ES-I3 (cell line): ENCODE measurements around the gene ACBD4.

Experiments used
- H3K36me3 ChIP-seq: 2 replicates; pipeline ENCODE4 v1.6.1; 2013; ENCODE audit warnings: mild to moderate bottlenecking, low read length, control low read depth, moderate library complexity; ENCODE audit not compliant: insufficient read depth
- H3K4me1 ChIP-seq: 2 replicates; pipeline ENCODE4 v1.6.1; 2013; ENCODE audit warnings: mild to moderate bottlenecking, control low read depth, low read length; ENCODE audit not compliant: insufficient read depth
- H3K9ac ChIP-seq: 2 replicates; pipeline ENCODE4 v1.6.1; 2013; ENCODE audit warnings: low read depth, mild to moderate bottlenecking, low read length, moderate library complexity
- H3K9me3 ChIP-seq: 2 replicates; pipeline ENCODE4 v1.6.1; 2013; ENCODE audit warnings: mild to moderate bottlenecking, low read length, moderate library complexity; ENCODE audit not compliant: control insufficient read depth, insufficient read depth

Gene ACBD4

DNA sequence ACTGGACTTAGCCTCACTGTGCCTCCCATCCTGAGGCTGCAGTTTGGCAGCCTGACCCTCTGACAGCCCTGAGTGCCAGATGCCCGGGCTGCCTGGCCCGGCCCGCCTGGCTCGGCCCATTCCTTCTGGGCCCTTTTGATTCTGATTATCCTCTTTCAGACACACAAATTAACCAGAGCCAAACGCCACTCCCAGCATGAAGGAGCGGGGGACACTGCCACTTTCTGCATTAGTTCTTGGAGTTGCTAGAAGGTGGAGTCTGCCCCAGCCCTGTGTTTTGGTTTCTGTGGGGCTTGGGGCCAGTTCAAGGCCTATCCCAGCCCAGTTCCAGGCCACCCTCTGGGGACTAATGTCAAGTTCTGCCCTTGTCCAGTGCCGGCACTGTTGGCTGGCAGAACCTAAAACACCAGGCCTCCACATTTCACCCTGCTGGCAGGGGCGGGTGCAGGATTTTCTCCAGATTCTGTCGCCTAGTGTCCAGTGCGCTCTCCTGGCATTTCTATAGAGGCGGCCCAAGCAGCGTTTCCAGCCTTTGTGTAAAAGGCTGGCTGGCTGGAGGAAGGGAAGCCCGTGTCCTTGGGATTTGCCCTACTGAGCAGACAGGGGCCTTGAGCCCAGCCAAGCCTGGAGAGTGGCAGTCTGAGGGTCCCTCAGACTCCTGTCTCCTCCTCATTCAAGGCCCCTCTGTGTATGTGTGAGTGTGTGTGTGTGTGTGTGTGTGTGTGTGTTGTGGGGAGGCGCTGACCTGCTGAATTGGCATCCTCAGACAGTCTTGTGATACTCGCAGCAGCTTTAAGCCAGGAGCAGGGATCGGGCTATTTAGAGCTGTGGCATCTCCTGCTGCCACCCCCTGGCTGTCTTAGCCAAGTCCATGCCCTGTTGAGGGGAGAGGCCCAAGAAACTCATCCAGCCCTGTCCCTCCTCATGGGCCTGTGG lies 24.5 kb upstream of the ACBD4 start:
- no peaks in the 10 kb centered on the region for H3K9me3 ChIP-seq
- H3K9ac ChIP-seq, result no peak overlapping the region
- peaks cover 11% of the 10 kb centered on the region for H3K36me3 ChIP-seq
- no peaks in the 10 kb centered on the region for H3K4me1 ChIP-seq

GRCh38 chr17:45111850-45112249 lies 23.6 kb upstream of the ACBD4 start:
- Histone ChIP-seq H3K4me1 (peaks cover 4% of the 10 kb centered on the region; the same call in 1 of the 2 replicates), H3K9ac (no peak overlapping the region), H3K36me3 (peaks cover 4% of the 10 kb centered on the region), H3K9me3 (no peaks in the 10 kb centered on the region)

GRCh38 chr17:45112559-45113423 lies 22.7 kb upstream of the ACBD4 start:
- H3K4me1 ChIP-seq, result peaks cover 4% of the 10 kb centered on the region; the same call in 1 of the 2 replicates
- H3K9ac ChIP-seq, result no peak overlapping the region
- H3K9me3 ChIP-seq, result no peaks in the 10 kb centered on the region
- peaks cover 4% of the 10 kb centered on the region; the same call in 1 of the 2 replicates for H3K36me3 ChIP-seq

DNA sequence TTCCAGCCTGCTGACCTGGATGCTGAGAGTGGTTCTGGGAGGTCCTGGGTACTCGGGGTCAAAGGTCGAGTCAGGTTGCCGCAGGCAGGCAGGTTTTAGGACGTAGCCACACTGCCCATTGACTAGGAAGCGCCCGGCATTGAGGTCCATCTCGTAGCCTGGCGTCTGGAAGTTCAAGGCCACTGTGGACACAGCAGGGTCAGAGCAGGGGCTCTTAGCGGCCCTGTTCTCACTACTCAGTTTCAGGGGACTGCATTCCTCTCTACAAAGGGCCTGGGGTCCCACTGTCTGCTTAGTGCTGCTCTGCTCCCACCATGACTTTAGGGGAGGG lies 22.1 kb upstream of the ACBD4 start:
- Histone ChIP-seq H3K9ac (no peak overlapping the region), H3K4me1 (peaks cover 4% of the 10 kb centered on the region; the same call in 1 of the 2 replicates), H3K9me3 (no peaks in the 10 kb centered on the region)

GRCh38 chr17:45114117-45114932 lies 21.2 kb upstream of the ACBD4 start:
- Histone ChIP-seq H3K9me3 (no peaks in the 10 kb centered on the region), H3K4me1 (peaks cover 4% of the 10 kb centered on the region; the same call in 1 of the 2 replicates), H3K9ac (no peak overlapping the region), H3K36me3 (no peaks in the 10 kb centered on the region; the same call in 1 of the 2 replicates)

More for the DNA sequence above, 22.1 kb upstream of the ACBD4 start:
- no peaks in the 10 kb centered on the region; the same call in 1 of the 2 replicates for H3K36me3 ChIP-seq

DNA sequence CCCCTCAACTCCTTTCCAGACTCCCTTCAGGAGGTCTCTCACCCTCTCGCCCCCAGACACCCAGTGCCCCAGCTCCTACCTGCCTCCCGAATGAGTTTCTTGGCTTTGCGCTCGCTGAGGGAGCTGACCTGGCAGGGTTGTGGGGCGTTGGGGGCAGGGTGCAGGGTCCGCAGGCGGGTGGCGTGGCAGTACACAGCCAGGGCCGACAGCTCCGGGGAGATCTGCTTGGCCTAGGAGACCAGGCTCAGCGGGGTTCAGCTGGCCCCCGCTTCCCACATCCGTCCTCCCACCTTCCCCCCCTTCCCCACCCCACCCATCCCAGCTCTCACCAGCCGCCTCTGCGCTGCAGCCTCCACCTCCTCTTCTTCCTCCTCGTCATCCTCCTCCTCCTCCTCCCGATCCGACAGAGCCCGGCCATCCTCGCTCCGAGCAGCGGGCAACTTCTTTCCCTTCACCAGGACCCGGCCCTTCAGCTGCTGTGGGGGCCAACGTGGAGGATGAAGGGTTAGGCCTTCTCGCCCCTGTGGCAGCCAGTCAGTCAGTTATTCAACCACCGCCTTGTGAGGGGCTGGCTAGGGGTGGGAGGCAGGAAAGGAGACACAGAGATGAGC lies 20.4 kb upstream of the ACBD4 start:
- H3K9me3 ChIP-seq, result no peaks in the 10 kb centered on the region
- H3K36me3 ChIP-seq, result no peaks in the 10 kb centered on the region; the same call in none of the 2 replicates
- H3K9ac ChIP-seq, result no peak overlapping the region
- peaks cover 4% of the 10 kb centered on the region; the same call in 1 of the 2 replicates for H3K4me1 ChIP-seq

DNA sequence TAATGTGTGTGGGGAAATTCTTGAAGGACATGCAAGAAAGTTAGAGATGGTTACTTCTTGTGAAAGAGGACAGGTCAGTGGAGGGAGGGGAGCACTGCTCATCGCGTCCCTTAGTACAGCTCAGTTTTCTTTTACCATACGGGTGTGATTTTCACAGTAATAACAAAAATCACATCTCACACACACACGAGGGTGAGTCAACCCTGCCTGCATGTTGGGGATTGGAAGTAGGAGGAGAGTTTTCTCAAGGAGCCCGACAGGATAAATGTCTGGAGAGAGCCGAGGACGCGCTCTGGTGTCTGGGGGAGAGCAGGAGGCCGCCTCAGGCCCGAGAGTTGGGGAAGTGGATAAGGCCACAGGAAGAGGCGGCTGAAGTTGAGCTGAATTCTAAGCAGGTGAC lies 19.6 kb upstream of the ACBD4 start:
- no peaks in the 10 kb centered on the region; the same call in none of the 2 replicates for H3K36me3 ChIP-seq
- H3K9me3 ChIP-seq, result no peaks in the 10 kb centered on the region

DNA sequence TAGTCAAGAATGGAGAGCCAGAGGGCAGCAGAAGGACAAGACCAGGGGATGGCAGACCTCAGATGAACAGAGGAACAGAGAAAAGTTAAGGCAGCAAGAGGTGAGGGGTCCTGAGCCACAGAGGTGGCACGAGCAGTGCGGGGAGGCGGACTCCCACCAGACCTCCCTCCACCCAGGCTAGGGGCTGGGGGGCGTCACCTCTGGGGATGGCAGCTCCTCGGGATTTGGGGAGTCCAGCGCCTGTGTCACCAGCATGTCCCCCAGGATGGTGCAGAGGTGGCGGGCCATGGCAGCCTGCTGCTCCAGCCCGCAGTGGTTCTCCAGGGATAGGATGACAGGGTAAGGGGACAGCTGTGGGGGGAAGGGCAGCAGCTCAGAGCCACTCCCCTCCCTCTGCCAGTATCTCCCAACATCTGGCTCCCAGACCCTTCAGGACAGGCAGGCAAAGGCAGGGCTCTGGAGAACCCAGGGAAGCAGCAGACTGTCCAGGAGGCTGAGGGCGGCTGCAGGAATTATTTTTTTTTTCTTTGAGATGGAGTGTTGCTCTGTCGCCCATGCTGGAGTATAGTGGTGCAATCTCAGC lies 19.0 kb upstream of the ACBD4 start:
- H3K4me1 ChIP-seq, result peaks cover 4% of the 10 kb centered on the region; the same call in 1 of the 2 replicates
- no peaks in the 10 kb centered on the region; the same call in none of the 2 replicates for H3K36me3 ChIP-seq
- no peaks in the 10 kb centered on the region for H3K9me3 ChIP-seq

More for the DNA sequence above, 19.6 kb upstream of the ACBD4 start:
- Histone ChIP-seq H3K9ac (no peak overlapping the region), H3K4me1 (peaks cover 4% of the 10 kb centered on the region; the same call in 1 of the 2 replicates)

DNA sequence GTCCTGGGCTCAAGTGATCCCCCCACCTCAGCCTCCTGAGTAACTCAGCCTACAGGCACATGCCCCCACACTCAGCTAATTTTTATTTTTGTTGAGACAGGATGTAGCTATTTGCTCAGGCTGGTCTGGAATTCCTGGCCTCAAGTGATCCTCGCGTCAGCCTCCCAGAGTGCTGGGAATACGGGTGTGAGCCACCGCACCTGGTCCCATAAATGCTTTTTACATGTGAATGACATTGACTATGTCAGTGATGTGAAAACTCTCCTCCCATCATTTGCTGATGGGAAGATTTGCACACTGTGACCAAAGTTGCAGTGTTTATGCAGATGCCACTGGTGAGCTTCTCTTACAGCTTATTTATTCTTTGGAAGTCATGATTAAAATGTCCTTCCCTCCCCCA lies 18.2 kb upstream of the ACBD4 start:
- H3K4me1 ChIP-seq, result peaks cover 5% of the 10 kb centered on the region; the same call in 1 of the 2 replicates
- no peaks in the 10 kb centered on the region; the same call in none of the 2 replicates for H3K36me3 ChIP-seq
- no peaks in the 10 kb centered on the region for H3K9me3 ChIP-seq
- no peak overlapping the region for H3K9ac ChIP-seq

More for the DNA sequence above, 19.0 kb upstream of the ACBD4 start:
- H3K9ac ChIP-seq, result no peak overlapping the region

DNA sequence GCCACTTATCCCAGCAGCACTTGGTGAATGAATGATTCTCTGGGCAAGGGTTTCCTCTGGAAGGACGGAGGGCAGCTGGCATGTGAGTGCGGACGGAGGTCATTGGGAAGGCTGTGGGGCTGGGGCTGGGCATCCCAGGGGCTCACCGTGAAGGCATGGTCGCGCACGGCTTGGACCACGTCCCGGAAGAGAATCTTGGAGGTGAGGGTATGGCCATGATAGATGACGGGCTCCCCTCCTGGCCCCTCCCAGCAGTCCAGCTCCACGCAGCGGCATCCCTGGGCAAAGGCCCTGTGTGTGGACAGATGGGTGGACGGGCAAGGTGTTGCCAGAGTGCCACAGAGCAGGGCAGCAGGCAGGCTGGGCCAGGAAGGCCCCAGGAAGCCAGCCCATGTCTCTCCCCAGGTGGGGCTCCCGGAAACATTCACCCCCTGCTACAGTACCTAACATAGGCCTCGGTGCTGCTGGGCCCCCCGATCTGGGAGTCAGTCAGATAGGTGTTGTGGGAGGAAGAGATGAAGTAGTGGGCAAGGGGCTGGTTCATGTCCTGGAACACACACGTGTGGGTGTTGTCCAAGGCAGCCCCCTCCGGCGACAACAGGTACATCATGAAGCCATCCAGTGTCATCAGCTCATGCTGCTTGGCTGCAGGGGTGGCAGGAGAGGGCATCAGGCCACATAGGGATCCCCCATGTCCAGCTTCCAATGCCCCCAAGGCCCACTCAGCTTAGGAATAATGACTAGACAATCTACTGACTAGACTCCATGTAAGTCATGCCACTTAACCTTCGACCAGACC lies 17.4 kb upstream of the ACBD4 start:
- Histone ChIP-seq H3K9me3 (no peaks in the 10 kb centered on the region), H3K36me3 (no peaks in the 10 kb centered on the region; the same call in none of the 2 replicates), H3K9ac (no peak overlapping the region), H3K4me1 (peaks cover 12% of the 10 kb centered on the region; the same call in 1 of the 2 replicates)

DNA sequence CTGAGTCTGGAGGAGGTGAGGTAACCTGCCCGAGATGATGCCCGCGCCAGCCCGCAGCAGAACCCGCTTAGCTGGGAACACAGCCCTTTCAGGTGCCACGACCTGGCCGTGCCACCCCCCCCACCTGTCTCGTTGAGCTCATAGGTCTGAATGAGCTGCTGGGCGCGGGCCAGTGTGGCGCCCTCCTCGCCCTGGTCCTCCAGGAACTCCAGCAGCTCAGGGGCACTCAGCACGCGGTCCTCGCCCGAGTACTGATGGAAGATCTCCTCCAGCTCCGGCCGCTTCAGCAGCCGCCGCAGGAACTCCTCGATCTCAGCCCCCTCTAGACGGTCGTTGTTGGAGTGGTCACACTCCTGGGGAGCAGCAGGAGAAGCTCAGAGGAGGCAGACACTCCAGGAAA lies 16.8 kb upstream of the ACBD4 start:
- Histone ChIP-seq H3K9me3 (no peaks in the 10 kb centered on the region), H3K36me3 (no peaks in the 10 kb centered on the region; the same call in none of the 2 replicates), H3K9ac (no peak overlapping the region), H3K4me1 (peaks cover 19% of the 10 kb centered on the region; the same call in 1 of the 2 replicates)

DNA sequence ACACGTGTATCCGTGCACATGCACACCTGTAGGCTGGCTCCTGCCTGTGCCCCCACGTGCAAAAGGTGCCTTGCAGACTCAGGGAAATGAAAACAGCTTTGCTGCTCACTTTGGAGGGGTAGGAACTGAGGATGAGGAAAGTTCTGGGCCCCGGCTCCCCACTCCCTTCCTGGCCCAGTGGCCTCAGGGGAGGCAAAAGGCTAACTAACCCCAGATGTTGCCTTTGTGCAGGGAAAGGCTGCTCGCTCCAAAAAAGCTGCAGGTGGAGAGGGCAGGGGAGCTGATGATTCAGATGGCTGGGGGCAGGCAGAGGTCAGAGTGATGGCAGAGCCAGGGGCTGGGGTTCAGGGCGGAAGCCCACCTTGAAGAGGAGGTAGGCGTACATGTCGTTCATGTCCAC lies 15.5 kb upstream of the ACBD4 start:
- Histone ChIP-seq H3K9ac (no peak overlapping the region), H3K36me3 (no peaks in the 10 kb centered on the region; the same call in 1 of the 2 replicates), H3K4me1 (peaks cover 30% of the 10 kb centered on the region), H3K9me3 (no peaks in the 10 kb centered on the region)
